Renal pelvis (tissue), 3 donors: Measurements from ENCODE around the gene SLC38A10. TPM values are rescaled to one million over a fixed set of nuclear protein-coding genes. Genes with fewer than 3 reads are reported as not detected.

ENCODE experiments used
- polyA plus RNA-seq, 3 donors: library from polyadenylated mRNA; unstranded; fragments of 120-200 nt; gene quantifications; one replicate each; pipeline ENCODE4 v1.2.1, GENCODE V29; 2013; ENCODE audit not compliant: insufficient read length in 3 of 3

The SLC38A10 gene
- polyA plus RNA-seq, 3 donors = 66.8 to 82.5 (median 71.3) TPM

Other genes starting within 250 kb of the SLC38A10 start
- under 1 TPM; 0.09 to 0.90 (median 0.33) TPM for gene PVALEF, start 129.8 kb downstream of the SLC38A10 start, polyA plus RNA-seq
- gene AATK, start 129.1 kb downstream of the SLC38A10 start, polyA plus RNA-seq = 1 to 10 TPM; 5.2 to 6.0 (median 5.8) TPM
- 10 to 100 TPM; 23.4 to 27.2 (median 25.3) TPM for gene CEP131, start 72.3 kb downstream of the SLC38A10 start, polyA plus RNA-seq
- 10 to 100 TPM; 23.2 to 30.7 (median 24.2) TPM for gene TEPSIN, start 56.3 kb downstream of the SLC38A10 start, polyA plus RNA-seq
- gene NDUFAF8, start 56.0 kb downstream of the SLC38A10 start, polyA plus RNA-seq = 10 to 100 TPM; 44.6 to 57.4 (median 49.2) TPM
- gene BAHCC1, start 100.2 kb upstream of the SLC38A10 start, polyA plus RNA-seq = 10 to 100 TPM; 21.2 to 33.0 (median 24.5) TPM
- 1,000 to 10,000 TPM; 2,993 to 3,342 (median 3,086) TPM for gene ACTG1, start 217.5 kb upstream of the SLC38A10 start, polyA plus RNA-seq
- 1 to 10 TPM; 1.2 to 2.5 (median 1.6) TPM for gene FSCN2, start 233.1 kb upstream of the SLC38A10 start, polyA plus RNA-seq